Measurements from ENCODE around the gene GGCX. TPM values are rescaled to one million over a fixed set of nuclear protein-coding genes. Genes with fewer than 3 reads are reported as not detected.
A peak's percentile ranks its signal among the peaks of the same experiment; 100 is the strongest.

Gene GGCX
- polyA plus RNA-seq (2013, experiment 1 of 2): 34.1 TPM
- 32.9 TPM for polyA plus RNA-seq (2013, experiment 2 of 2)

DNA sequence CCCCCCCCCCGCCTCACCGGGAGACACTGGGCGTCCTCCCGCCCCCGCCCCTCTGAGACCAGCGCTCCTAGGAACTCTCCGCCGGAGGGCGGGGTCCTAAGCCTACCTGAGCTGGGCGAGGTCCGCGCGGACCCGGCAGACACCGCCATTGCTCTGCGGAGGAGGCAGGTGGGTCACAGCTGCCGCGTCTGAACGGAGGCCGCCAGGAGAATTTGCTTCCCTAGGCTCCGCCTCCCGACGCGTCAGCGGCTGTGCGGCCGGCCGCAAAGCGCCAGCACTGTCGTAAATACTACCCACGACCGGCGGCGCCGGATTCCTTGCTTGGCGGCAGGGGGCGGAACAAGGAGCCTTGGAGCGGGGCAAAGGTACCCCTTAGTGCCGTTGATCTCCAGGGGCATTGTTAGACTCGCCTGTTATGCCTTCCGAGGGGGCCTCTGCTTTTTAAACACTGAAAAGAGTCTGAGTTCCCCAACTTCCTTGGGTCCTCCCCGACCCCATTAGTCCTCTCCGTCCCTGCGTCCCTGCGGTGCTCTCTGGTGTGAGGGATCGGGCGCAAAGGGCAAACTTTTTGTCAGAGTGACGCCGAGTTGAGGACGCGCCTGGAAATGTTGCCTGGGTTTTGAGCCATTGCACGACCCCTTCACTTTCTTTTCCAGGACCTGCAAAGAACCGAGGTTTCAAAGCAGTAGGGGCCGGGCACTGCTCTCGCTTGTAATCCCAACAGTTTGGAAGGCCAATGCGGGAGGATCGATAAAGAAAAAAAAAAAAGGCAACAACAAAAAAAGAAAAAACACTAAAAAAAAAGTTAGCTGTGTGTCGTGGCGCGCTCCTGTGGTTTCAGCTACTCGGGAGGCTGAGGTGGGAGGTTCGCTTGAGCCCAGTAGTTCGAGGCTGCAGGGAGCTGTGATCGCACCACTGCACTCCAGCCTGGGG lies at the start of gene GGCX:
Gene GGCX (minus strand): TSS at position 214 of the 933 bp plus-strand sequence. CDS start 65 bp downstream, at position 149.
- H2AK5ac ChIP-seq (ENCODE audit: low read length): no peak within 1 kb of the TSS
- H3K56ac ChIP-seq (ENCODE audit: low read length): peak within 1 kb of the TSS; percentile 94
- H3K79me1 ChIP-seq (ENCODE audit: low read length): peaks cover 15% of the 10 kb centered on the region
- DNase-seq: peak; percentile 98
- H3K27ac ChIP-seq (ENCODE audit: low read depth, low read length): peak within 1 kb of the TSS; percentile 30
- H2BK15ac ChIP-seq (replicated peaks; ENCODE audit: low read depth): no peak within 1 kb of the TSS
- peak within 1 kb of the TSS; percentile 17 for H4K5ac ChIP-seq (ENCODE audit: low read length)
- peaks cover 1% of the 10 kb centered on the region for H3K36me3 ChIP-seq (ENCODE audit: control insufficient read depth, insufficient read depth, low read length)
- H4K8ac ChIP-seq (ENCODE audit: low read depth, low read length): peak within 1 kb of the TSS; percentile 65
- H3K27me3 ChIP-seq (ENCODE audit: insufficient read depth, low read length, poor library complexity): no peaks in the 10 kb centered on the region
- H3K18ac ChIP-seq (ENCODE audit: low read length): peak within 1 kb of the TSS; percentile 94
- H3K4me3 ChIP-seq (ENCODE audit: low read length): peak within 1 kb of the TSS; percentile 66
- peak within 1 kb of the TSS; percentile 95 for H3K4ac ChIP-seq (ENCODE audit: low read depth, low read length)
- H2BK120ac ChIP-seq (ENCODE audit: low read depth, low read length): no peak within 1 kb of the TSS
- no CpG with 5 or more reads among the region's 64 CpGs for WGBS (ENCODE audit: extremely low coverage, insufficient coverage, low lambda C conversion rate)
- H3K9ac ChIP-seq (ENCODE audit: low read length): peak within 1 kb of the TSS; percentile 89
- H2BK5ac ChIP-seq (ENCODE audit: low read length): peak within 1 kb of the TSS; percentile 13
- peak within 1 kb of the TSS; percentile 75 for H3K23ac ChIP-seq (ENCODE audit: low read length)
- peaks cover 18% of the 10 kb centered on the region for H3K79me2 ChIP-seq (ENCODE audit: control insufficient read depth, insufficient read depth, low read length)
- no peaks in the 10 kb centered on the region for H3K4me1 ChIP-seq (ENCODE audit: control insufficient read depth, low read depth, low read length)
- peak within 1 kb of the TSS; percentile 94 for H3K4me2 ChIP-seq (ENCODE audit: low read length)

DNA sequence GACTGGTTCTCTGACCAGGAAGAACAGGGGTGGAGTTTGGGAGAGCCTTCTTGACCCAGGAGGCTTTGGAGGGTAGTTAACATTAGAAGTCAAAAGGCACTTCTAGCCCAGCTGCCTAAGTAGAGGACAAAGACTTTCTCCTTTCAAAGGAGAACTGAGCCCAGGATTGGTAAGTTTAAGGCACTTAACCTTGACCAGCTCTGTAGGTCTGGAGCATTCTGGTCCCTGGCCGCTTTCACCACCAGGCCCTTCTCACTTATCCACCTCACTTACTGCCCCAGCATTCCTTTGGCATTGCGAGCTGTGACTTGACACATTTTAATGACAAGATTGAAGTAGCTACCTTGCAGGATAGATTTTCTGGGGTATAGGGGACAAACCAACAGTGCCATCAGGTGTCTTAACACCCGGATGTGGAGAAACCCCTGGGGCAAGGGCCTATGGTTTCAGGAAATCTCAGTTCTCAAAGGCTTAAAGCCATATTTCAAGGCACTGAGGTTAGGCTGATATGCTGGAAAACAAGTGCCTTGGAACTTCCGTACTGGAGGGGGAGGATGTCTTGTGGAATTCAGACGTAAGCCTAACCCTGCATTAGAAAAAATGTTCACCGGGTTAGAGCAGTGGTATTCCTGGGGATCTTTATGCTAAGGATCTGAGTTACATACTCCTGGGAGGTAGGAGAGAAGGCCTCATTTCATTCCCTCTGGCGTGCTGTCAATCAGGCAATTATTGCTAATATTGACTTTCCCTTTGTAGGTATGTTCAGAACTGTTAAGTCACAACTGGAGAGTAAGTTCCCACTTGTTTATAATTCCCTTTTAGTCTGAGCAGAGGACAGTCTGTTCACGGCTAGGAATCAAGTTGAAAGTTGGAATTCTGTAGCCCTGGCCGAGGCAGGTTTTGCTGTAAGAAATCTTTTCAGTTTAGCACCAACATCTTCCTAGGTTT lies 46.2 kb upstream of the GGCX start:
- peak; percentile 59 for DNase-seq
- peak overlapping the region; percentile 67 for H3K27ac ChIP-seq (ENCODE audit: low read depth, low read length)
- no CpG with 5 or more reads among the region's 9 CpGs for WGBS (ENCODE audit: extremely low coverage, insufficient coverage, low lambda C conversion rate)

DNA sequence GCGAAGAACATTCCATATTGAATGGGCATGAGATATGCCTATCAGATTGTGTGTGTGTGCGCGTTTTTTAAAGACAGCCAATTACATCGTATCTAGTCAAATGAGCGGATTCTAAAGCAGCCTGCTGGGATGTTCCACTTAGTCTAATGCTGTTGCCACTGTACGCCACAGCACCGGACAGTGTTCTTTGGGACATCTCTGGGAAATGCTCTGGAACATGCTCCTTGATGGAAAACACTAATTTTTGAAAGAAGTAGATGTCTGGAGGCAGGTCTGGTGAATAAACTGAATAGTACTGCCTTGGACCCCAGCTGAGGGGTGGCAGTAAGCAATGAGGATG lies 44.8 kb upstream of the GGCX start:
- H3K9ac ChIP-seq (ENCODE audit: low read length): no peak overlapping the region
- no peak overlapping the region for H2BK5ac ChIP-seq (ENCODE audit: low read length)
- no peak overlapping the region for H3K4me3 ChIP-seq (ENCODE audit: low read length)
- no peak overlapping the region for H3K56ac ChIP-seq (ENCODE audit: low read length)
- DNase-seq: no peak
- no peak overlapping the region for H3K27ac ChIP-seq (ENCODE audit: low read depth, low read length)
- H3K27me3 ChIP-seq (ENCODE audit: insufficient read depth, low read length, poor library complexity): no peaks in the 10 kb centered on the region
- no peak overlapping the region for H2BK15ac ChIP-seq (replicated peaks; ENCODE audit: low read depth)
- no peak overlapping the region for H3K4ac ChIP-seq (ENCODE audit: low read depth, low read length)
- peaks cover 4% of the 10 kb centered on the region for H3K4me1 ChIP-seq (ENCODE audit: control insufficient read depth, low read depth, low read length)
- H3K79me1 ChIP-seq (ENCODE audit: low read length): peaks cover 24% of the 10 kb centered on the region
- peaks cover 9% of the 10 kb centered on the region for H3K36me3 ChIP-seq (ENCODE audit: control insufficient read depth, insufficient read depth, low read length)
- H3K18ac ChIP-seq (ENCODE audit: low read length): no peak overlapping the region
- H3K23ac ChIP-seq (ENCODE audit: low read length): no peak overlapping the region
- no peak overlapping the region for H4K5ac ChIP-seq (ENCODE audit: low read length)
- H4K8ac ChIP-seq (ENCODE audit: low read depth, low read length): no peak overlapping the region
- no peak overlapping the region for H2AK5ac ChIP-seq (ENCODE audit: low read length)
- H2BK120ac ChIP-seq (ENCODE audit: low read depth, low read length): no peak overlapping the region
- H3K79me2 ChIP-seq (ENCODE audit: control insufficient read depth, insufficient read depth, low read length): peaks cover 10% of the 10 kb centered on the region
- WGBS (ENCODE audit: extremely low coverage, insufficient coverage, low lambda C conversion rate): no CpG with 5 or more reads among the region's 7 CpGs
- H3K4me2 ChIP-seq (ENCODE audit: low read length): no peak overlapping the region

More for the DNA sequence above, 46.2 kb upstream of the GGCX start:
- Histone ChIP-seq H3K4ac (ENCODE audit: low read depth, low read length) (no peak overlapping the region), H3K36me3 (ENCODE audit: control insufficient read depth, insufficient read depth, low read length) (peaks cover 9% of the 10 kb centered on the region), H2BK15ac (replicated peaks; ENCODE audit: low read depth) (no peak overlapping the region), H3K56ac (ENCODE audit: low read length) (no peak overlapping the region), H3K4me3 (ENCODE audit: low read length) (no peak overlapping the region), H3K27me3 (ENCODE audit: insufficient read depth, low read length, poor library complexity) (no peaks in the 10 kb centered on the region), H3K79me1 (ENCODE audit: low read length) (peaks cover 23% of the 10 kb centered on the region), H3K4me1 (ENCODE audit: control insufficient read depth, low read depth, low read length) (no peaks in the 10 kb centered on the region), H4K8ac (ENCODE audit: low read depth, low read length) (no peak overlapping the region), H4K5ac (ENCODE audit: low read length) (no peak overlapping the region), H3K18ac (ENCODE audit: low read length) (no peak overlapping the region), H3K4me2 (ENCODE audit: low read length) (no peak overlapping the region), H2AK5ac (ENCODE audit: low read length) (no peak overlapping the region), H3K9ac (ENCODE audit: low read length) (no peak overlapping the region), H2BK5ac (ENCODE audit: low read length) (no peak overlapping the region), H3K23ac (ENCODE audit: low read length) (no peak overlapping the region), H2BK120ac (ENCODE audit: low read depth, low read length) (no peak overlapping the region), H3K79me2 (ENCODE audit: control insufficient read depth, insufficient read depth, low read length) (peaks cover 13% of the 10 kb centered on the region)

DNA sequence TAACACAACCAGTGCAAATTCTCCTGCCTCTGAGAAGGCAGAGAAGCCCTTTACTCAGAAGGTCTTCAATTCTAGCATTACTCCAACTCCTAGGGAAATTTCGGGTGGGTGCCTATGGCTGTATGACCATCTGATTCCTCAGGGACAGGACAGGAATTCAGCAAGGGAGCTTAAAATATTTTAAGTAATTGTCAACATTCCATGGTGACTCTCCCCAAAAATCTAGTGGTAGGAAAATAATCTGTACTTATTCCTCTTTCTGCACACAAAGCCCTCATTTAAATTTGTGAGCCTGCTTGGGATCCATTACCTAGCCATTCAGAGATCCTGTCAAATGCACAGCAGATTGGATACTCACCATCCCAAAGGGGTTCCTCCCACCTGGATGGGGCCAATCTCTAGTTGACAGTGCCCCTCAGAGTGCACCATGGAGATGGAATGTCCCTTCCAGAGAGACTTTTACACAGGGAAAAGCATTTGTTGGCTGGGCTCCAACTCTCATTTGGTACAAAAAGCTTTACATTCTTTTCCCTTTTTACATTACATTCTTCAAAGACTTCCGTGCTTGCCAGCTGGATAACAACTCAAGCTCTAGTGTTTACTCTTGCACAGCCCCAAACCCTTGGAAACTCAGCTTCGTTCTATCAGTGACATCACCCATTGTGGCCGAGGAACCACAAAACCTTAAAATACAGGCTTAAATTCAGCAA lies 44.3 kb upstream of the GGCX start:
- Histone ChIP-seq H3K36me3 (ENCODE audit: control insufficient read depth, insufficient read depth, low read length) (peaks cover 9% of the 10 kb centered on the region), H4K8ac (ENCODE audit: low read depth, low read length) (no peak overlapping the region), H3K4me1 (ENCODE audit: control insufficient read depth, low read depth, low read length) (peaks cover 4% of the 10 kb centered on the region), H3K79me1 (ENCODE audit: low read length) (peaks cover 23% of the 10 kb centered on the region), H2BK15ac (replicated peaks; ENCODE audit: low read depth) (no peak overlapping the region), H3K4me2 (ENCODE audit: low read length) (no peak overlapping the region), H3K79me2 (ENCODE audit: control insufficient read depth, insufficient read depth, low read length) (peaks cover 7% of the 10 kb centered on the region), H4K5ac (ENCODE audit: low read length) (no peak overlapping the region), H3K27me3 (ENCODE audit: insufficient read depth, low read length, poor library complexity) (no peaks in the 10 kb centered on the region), H2BK120ac (ENCODE audit: low read depth, low read length) (no peak overlapping the region), H2AK5ac (ENCODE audit: low read length) (no peak overlapping the region), H3K9ac (ENCODE audit: low read length) (no peak overlapping the region), H3K4ac (ENCODE audit: low read depth, low read length) (no peak overlapping the region), H3K27ac (ENCODE audit: low read depth, low read length) (no peak overlapping the region), H3K18ac (ENCODE audit: low read length) (no peak overlapping the region), H3K4me3 (ENCODE audit: low read length) (no peak overlapping the region), H3K23ac (ENCODE audit: low read length) (no peak overlapping the region), H3K56ac (ENCODE audit: low read length) (no peak overlapping the region), H2BK5ac (ENCODE audit: low read length) (no peak overlapping the region)
- no CpG with 5 or more reads among the region's 4 CpGs for WGBS (ENCODE audit: extremely low coverage, insufficient coverage, low lambda C conversion rate)
- DNase-seq: no peak

DNA sequence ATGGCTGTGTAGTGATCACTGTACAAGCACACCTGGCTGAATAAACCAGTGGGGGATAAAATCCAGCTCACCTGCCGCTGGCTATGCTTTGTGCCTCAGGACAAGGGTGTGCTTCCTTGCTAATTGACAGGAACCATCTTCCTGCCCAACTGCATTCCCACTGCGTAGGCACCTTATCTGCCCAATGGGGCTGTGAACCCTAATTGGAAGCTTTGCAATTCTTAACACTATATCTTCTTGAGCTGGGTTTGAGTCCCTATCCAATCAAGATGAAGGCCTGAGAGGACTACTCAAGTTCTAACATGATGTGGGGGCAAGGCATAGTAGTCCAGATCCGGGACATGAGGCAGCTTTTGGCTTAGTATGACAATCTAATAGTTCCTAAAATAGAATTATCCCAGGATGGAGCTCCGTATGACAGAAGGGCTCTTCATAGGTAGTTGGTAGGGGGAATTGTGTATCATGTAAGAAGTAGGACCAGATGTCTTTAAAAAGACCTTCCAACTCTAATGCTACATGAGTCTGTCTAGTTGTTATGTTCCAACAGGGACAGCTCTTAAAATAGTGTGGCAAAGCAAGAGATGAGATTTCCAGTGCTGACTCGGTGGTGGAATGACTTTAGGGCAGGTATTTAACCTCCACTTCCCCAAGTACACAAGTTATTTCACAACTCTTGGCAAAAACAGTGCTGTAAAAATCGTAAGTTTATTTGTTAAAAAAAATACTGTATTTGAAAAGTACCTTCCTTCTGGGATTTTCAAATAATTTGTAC lies 43.5 kb upstream of the GGCX start:
- H4K5ac ChIP-seq (ENCODE audit: low read length): no peak overlapping the region
- no peak overlapping the region for H4K8ac ChIP-seq (ENCODE audit: low read depth, low read length)
- peaks cover 4% of the 10 kb centered on the region for H3K79me2 ChIP-seq (ENCODE audit: control insufficient read depth, insufficient read depth, low read length)
- no peak overlapping the region for H2AK5ac ChIP-seq (ENCODE audit: low read length)
- no peak for DNase-seq
- WGBS (ENCODE audit: extremely low coverage, insufficient coverage, low lambda C conversion rate): no CpG with 5 or more reads among the region's 6 CpGs
- peaks cover 20% of the 10 kb centered on the region for H3K79me1 ChIP-seq (ENCODE audit: low read length)
- H3K56ac ChIP-seq (ENCODE audit: low read length): no peak overlapping the region
- H3K4me1 ChIP-seq (ENCODE audit: control insufficient read depth, low read depth, low read length): peaks cover 4% of the 10 kb centered on the region
- H3K4me2 ChIP-seq (ENCODE audit: low read length): no peak overlapping the region
- no peak overlapping the region for H3K9ac ChIP-seq (ENCODE audit: low read length)
- no peaks in the 10 kb centered on the region for H3K27me3 ChIP-seq (ENCODE audit: insufficient read depth, low read length, poor library complexity)
- no peak overlapping the region for H2BK120ac ChIP-seq (ENCODE audit: low read depth, low read length)
- no peak overlapping the region for H2BK5ac ChIP-seq (ENCODE audit: low read length)
- no peak overlapping the region for H3K4me3 ChIP-seq (ENCODE audit: low read length)
- no peak overlapping the region for H2BK15ac ChIP-seq (replicated peaks; ENCODE audit: low read depth)
- no peak overlapping the region for H3K4ac ChIP-seq (ENCODE audit: low read depth, low read length)
- peaks cover 9% of the 10 kb centered on the region for H3K36me3 ChIP-seq (ENCODE audit: control insufficient read depth, insufficient read depth, low read length)
- no peak overlapping the region for H3K18ac ChIP-seq (ENCODE audit: low read length)
- no peak overlapping the region for H3K23ac ChIP-seq (ENCODE audit: low read length)
- H3K27ac ChIP-seq (ENCODE audit: low read depth, low read length): no peak overlapping the region

Data from mesendoderm (in vitro differentiated cells).